HG02623 (cell line): Measurements from ENCODE around the gene AKR7A2.

Experiments
- ATAC-seq: cut with Tn5 transposase; IDR thresholded peaks from one replicate; pipeline ENCODE4 v1.9.1; 2021; ENCODE audit warnings: moderate library complexity; ENCODE audit not compliant: unreplicated experiment

Gene AKR7A2

GRCh38 chr1:19343617-19344350, 31.8 kb upstream of the AKR7A2 start:
- no peak for ATAC-seq

GRCh38 chr1:19342894-19343616, 31.1 kb upstream of the AKR7A2 start:
- no peak for ATAC-seq

GRCh38 chr1:19342062-19342750, 30.3 kb upstream of the AKR7A2 start:
- ATAC-seq, result no peak

- no peak for ATAC-seq
Measured at GRCh38 chr1:19341201-19342061, 29.5 kb upstream of the AKR7A2 start.

GRCh38 chr1:19340387-19340937, 28.5 kb upstream of the AKR7A2 start:
- ATAC-seq, result no peak

- ATAC-seq, result no peak
Measured at GRCh38 chr1:19339214-19339861, 27.4 kb upstream of the AKR7A2 start.

- ATAC-seq, result no peak
Measured at GRCh38 chr1:19338323-19338762, 26.4 kb upstream of the AKR7A2 start.

- ATAC-seq, result no peak
Measured at GRCh38 chr1:19337289-19337688, 25.3 kb upstream of the AKR7A2 start.

GRCh38 chr1:19336543-19336942, 24.6 kb upstream of the AKR7A2 start:
- no peak for ATAC-seq

- no peak for ATAC-seq
Measured at GRCh38 chr1:19333587-19334354, 21.8 kb upstream of the AKR7A2 start.

- no peak for ATAC-seq
Measured at GRCh38 chr1:19332832-19333231, 20.9 kb upstream of the AKR7A2 start.

- ATAC-seq, result no peak
Measured at GRCh38 chr1:19331262-19331878, 19.4 kb upstream of the AKR7A2 start.

GRCh38 chr1:19330449-19331135, 18.6 kb upstream of the AKR7A2 start:
- no peak for ATAC-seq

GRCh38 chr1:19329611-19330010, 17.7 kb upstream of the AKR7A2 start:
- ATAC-seq, result no peak

GRCh38 chr1:19329188-19329587, 17.2 kb upstream of the AKR7A2 start:
- ATAC-seq, result no peak

GRCh38 chr1:19328486-19328885, 16.5 kb upstream of the AKR7A2 start:
- no peak for ATAC-seq

- ATAC-seq, result no peak
Measured at GRCh38 chr1:19327736-19328135, 15.8 kb upstream of the AKR7A2 start.

- no peak for ATAC-seq
Measured at GRCh38 chr1:19327301-19327700, 15.4 kb upstream of the AKR7A2 start.
